ENCODE results near the gene IMMP1L.

IMMP1L gene

GRCh38 chr11:31387379-31387778, 122.0 kb downstream of the IMMP1L start:
- peak; percentile 68 for DNase-seq (ENCODE audit: low read depth)

- DNase-seq (ENCODE audit: low read depth), result no peak
These were observed 126.3 kb downstream of the IMMP1L start for GRCh38 chr11:31383116-31383515.
